GM18499 (cell line): ENCODE data around the gene MALRD1.
"Not testable (repeated sequence)": the region's sequence is repeated elsewhere in the genome, so short reads cannot be mapped to it uniquely, and the experiment has no call there.

ENCODE experiments used
- ATAC-seq: cut with Tn5 transposase; IDR thresholded peaks from one replicate; pipeline ENCODE4 v1.9.1; 2021; ENCODE audit warnings: moderate number of reproducible peaks; ENCODE audit not compliant: insufficient read depth, unreplicated experiment

MALRD1 gene

DNA sequence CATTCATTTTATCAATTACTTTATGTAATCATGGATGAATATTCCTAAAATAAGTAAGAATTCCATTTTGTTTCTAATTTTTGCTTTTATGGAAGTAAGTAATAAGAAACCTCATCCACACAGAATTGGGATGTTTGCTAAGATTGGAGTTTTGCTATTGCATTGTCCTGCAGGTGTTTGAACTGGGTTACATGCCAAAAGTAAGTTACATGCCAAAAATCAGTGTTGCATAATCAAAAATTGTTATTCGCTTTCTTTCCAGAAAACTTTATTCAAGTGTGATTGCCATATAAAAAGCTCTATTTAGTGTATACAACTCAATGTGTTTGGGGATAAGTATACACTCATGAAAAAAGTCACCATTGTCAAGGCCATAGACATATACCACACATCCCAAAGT, 420.9 kb downstream of the MALRD1 start:
- no peak for ATAC-seq

DNA sequence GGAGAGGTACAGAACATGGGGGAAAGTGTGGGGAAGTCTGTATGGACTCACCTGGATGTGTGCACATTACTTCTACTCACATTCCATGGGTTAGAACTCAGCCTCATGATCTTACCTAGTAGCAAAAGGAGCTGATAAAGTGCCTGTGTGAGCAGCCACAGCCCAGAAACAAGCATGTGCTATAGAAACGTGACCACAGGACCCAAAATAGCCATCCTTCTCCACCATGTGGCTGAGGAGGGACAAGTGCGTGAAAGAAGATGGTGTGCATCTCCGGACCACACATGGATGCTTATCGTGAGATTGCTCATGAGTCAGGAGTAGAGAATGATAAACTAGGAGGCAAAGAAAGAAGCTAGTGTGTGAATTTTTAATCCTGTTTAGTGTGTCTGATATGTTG, 431.3 kb downstream of the MALRD1 start:
- no peak for ATAC-seq

DNA sequence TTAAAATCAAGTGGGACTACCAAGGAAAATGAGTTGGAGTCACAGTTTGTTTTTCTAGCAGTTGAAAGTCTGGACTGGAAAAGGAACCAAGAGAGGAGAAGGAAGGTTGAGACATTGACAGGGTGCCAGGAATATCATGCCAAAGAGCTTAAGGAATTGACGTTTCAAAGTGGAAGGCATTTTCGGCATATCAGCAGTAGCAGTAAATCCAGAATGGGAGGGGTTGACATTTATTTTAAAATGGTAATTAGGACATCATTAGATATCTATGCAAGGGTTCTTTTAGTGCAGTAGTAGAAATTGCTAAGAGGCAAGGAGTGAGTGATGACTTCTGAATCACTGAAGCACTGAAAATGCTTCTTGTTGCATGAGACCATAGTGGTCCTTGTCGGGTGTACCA, 431.8 kb downstream of the MALRD1 start:
- ATAC-seq: no peak

DNA sequence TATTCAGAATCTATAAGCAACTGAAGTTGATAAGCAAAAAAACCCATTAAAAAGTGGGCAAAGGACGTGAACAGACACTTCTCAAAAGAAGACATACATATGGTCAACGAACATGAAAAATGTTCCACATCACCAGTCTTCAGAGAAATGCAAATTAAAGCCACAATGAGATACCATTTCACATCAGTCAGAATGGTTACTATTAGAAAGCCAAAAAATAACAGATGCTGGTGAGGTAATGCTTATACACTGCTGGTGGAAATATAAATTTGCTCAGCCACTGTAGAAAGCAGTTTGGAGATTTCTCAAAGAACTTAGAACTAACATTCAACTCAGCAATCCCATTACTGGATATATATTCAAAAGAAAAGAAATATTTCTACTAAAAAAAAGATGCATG, 434.8 kb downstream of the MALRD1 start:
- ATAC-seq: no peak

DNA sequence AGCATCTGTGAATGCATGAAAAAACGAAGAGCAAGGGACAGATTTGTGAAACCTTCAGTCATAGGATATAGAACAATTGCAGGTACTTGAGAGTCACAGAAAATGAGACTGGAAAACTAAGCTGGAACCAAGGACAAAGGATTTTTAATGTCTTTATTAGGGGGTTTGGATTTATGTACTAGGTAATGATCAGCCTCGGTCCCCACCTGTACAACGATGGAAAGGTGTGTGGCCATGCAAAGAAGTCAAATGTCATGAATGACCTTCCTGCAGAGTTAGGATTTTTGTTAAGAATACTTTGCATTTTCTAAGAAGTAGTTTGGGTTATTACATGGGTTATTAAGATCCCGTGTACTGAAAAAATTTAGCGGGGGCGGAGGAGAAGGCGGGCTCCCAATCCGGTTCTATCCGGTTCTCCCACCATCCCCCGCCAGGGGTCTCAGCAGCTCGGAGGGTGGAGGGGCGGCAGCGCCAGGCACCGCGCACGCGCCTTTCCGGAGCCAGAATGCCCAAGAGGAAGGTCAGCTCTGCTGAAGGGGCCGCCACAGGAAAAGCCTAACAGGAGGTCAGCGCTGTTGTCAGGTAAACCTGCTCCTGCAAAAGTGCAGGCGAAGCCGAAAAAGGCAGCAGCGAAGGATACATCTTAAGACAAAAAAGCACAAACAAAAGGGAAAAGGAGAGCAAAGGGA, 440.1 kb downstream of the MALRD1 start:
- no peak for ATAC-seq

DNA sequence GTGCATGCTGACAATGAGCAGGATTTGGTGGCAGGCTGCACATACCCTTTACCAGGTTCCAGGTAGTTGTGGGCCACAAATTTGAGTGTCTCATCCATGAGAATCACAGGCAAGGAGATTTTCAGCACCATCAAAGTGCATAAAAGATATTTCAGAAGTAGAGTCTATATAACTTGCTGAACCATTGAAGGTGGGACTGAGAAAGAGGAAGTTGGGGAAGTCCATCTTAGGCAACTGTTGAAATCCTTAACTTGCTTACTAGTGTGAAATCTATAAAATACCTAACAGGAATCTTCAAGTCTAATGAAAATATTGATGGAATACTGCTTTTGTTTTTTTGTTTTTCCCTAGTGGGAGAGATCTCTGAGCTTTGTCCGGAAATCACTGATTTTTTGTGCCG, 442.6 kb downstream of the MALRD1 start:
- ATAC-seq: no peak

DNA sequence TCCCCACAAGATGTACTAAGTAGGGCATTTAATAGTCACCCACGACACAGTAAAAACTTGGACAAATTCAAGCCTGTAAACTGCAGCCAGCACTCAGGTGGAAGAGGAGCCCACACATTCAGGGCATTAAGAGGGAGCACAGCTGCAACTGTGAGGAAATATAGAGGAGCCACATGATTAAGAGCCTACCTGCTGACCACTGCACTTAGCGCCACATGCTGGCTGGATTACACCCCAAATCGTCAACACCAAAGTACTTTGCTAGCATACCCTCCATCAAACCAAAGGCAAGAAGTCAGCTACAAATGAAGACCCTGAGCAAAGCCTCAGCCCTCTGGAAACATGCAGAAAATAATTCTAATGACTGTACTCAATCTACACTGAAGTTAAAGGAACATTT, 445.3 kb downstream of the MALRD1 start:
- ATAC-seq: no peak

DNA sequence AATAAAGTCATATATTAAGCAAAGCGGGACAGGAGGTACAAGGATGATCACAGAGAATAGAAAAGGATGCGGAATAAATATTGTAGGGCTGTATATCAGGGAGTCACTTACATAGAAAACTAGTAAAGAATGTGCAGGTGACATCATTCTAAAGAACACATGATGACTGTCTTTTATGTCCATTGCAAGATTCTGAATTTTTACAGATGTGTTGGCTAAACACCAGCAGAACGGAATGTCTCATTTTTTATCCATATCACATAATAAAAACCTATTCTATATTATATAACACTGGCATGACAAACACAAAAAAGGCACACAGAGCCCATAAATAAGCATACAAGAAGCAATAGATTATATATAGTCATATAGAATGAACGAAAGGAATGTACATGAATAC, 448.4 kb downstream of the MALRD1 start:
- ATAC-seq: no peak

DNA sequence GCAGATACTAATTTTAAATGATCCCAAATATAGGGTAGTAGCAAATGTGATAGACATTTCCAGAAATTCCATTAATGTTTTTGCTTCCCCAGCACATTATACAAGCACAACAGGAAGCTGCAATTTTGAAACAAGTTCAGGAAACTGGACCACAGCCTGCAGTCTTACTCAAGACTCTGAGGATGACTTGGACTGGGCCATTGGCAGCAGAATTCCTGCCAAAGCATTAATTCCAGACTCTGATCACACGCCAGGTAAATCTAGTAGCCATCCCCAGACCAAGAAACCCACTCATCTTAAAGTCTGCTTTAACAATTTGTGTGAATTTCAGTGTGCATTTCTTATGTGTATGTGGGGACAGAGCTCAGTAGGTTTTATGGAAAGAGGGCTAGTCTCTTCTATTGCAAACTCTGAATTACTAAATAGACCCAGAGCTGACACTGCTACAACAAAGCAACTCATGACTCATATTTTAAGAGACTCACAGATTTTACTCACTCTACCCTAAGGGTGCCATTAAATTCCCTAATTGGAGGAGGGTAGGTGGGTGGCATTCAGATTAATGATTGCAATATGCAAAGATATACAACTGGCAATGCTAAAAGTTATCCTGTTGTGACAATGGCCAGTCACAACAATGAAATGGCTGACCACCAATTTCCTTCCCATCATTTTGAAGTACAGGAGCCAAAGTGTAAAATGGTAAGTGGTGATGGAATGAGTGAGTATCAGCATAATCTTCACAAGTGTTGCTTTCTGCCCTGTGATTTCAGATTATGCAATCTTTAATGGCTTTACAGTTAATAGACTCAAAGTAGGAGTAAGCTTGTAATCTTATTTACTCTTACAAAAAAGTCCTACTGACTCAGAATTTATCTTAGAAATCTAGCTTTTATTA, 450.0 kb downstream of the MALRD1 start:
- ATAC-seq: no peak

DNA sequence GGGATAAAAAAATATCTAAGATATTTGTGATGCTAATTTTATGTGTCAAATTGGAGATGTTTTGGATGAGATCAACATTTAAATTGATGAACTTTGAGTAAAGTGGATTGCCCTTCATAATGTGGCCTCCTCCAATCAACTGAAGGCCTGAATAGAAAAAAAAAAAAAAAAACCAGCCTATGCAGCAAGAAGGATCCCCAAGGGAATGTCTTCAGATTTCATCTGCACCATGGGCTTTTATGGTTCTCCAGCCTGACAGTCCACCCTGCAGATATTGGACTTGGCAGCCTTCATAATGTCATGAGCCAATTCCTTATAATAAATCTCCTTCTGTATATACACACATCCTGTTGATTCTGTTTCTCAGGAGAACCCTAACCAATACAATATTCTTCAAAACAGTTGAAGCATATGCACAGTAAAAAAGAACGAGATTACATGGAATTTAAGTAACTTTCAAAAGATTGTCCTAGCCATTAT, 450.7 kb downstream of the MALRD1 start:
- ATAC-seq: no peak

DNA sequence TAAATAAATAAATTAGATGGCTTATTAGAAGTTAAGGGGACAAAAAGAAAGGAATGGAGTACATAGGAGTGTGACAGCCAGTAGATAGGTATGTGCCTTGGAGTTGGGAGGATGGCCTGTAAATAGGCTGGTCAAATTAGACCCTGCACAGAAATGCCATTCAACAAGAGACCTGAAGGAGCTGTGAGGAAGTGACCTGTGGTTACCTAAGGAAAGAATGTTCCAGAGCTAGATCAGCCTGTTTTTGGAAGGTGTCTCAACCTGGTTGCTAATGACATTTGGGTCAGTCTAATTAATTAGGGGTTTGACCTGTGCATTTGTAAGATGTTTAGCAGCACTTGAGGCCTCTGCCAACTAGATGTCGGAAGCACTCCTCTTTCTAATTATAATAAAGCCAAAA, 452.4 kb downstream of the MALRD1 start:
- no peak for ATAC-seq

DNA sequence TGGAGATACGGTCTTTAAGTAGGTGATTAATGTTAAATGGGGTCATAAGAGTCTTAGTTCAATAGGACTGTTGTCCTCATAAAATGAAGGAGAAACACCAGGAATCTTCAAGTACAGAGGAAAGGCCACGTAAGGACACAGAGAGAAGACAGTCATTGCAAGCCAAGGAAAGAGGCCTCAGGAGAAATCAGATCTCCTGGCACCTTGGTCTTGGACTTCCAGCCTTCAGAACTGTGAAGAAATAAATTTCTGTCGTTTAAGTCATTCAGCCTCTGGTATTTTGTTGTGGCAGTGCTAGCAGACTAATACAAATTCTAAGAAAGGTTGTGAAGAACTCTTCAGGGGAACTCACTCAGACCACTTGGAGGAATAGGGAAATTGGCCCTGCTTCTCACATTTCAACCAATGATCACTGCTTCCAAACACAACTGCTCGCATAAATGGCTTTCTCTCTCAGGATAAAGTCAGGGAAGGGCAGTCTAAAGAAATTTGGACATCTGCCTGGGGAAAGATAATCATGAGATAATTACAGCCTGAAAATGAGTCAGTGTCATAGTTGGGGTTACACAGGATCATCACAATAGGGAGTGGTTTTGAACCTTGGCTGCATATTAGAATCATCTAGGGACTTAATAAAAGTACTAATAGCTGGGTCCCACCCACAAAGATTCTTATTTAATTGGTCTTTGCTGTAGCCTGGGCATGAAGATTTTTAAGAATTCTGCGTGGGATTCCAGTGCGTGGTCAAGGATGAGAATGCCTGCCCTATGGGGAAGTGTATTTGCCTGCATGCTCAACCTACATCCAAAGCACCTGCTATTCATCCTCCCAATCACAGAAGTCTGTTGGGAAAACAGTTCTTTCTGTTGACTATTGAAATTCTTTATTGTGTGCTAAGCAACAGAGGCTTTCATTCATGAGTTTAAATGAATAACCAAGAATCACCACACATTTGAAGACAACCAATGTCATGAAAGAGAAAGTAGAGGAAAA, 457.0 kb downstream of the MALRD1 start:
- ATAC-seq: no peak

DNA sequence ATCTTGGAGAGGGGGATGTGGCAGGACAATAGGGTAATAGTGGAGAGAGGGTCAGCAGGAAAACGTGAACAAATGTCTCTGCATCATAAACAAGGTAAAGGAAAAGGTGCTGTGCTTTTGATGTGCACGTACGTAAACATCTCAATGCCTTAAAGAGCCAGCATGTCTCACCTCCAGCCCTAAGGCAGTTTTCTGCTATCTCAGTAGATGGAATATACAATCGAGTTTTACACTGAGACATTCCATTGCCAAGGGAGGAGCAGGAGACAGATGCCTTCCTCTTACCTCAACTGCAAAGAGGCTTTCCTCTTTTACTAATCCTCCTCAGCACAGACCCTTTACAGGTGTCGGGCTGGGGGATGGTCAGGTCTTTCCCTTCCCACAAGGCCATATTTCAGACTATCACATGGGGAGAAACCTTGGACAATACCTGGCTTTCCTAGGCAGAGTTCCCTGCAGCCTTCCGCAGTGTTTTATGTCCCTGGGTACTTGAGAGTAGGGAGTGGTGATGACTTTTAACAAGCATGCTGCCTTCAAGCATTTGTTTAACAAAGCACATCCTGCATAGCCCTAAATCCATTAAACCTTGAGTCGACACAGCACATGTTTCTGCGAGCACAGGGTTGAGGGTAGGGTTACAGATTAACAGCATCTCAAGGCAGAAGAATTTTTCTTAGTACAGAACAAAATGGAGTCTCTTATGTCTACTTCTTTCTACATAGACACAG, 461.6 kb downstream of the MALRD1 start:
- ATAC-seq: not testable (repeated sequence)

DNA sequence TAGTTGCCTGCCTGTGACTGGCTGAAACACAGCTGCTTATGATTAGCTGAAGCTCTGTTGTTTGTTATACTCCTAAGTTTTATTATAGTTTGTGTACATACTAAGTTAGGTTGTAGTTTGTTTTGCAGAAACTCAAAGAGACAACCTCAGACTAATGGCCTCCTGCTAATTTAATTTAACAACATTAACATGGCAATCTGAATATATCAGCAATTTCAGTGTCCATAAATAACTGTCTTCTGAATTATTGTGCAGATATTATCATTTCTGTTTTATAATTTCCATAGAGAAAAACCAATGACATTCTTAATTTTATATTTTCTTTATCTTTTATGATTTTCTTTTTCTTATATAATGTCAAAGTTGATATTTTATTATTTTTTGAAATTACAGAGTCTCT, 469.5 kb downstream of the MALRD1 start:
- no peak for ATAC-seq

DNA sequence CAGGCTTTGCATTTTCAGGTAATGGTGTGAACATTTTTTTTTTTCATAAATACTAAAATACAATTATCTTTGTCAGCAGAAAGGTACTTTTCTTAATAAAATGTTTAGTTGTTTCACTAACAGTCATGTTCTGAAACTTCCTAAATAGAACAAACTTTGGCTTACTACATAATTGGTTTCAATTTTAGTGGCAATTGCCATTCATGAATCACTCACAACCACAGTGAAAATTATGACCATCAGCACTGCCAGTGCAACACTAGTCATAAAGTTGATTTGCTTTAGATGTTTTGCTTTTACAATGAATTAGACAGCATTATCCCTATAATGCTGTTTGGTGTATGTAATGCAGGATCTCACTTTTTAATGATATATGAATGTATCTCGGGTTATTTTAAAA, 470.0 kb downstream of the MALRD1 start:
- no peak for ATAC-seq

DNA sequence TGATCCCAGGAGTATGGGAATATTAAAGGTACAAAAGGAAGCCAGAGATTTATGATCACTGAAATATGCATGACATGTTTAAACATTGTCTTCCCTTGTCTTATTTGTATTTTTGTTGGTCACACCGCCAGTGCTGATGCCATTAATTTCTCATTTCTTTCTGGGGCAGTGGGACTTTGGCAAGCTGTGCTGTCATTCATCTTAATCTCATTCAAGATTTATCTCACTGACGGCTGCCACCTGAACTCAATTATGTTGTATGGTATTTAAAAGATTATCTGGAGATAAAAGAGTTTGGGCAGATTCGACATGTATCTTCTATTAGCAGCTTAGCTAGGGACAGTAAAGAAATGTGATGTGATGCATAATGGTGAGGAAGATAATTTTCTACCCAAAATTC, 482.7 kb downstream of the MALRD1 start:
- no peak for ATAC-seq

DNA sequence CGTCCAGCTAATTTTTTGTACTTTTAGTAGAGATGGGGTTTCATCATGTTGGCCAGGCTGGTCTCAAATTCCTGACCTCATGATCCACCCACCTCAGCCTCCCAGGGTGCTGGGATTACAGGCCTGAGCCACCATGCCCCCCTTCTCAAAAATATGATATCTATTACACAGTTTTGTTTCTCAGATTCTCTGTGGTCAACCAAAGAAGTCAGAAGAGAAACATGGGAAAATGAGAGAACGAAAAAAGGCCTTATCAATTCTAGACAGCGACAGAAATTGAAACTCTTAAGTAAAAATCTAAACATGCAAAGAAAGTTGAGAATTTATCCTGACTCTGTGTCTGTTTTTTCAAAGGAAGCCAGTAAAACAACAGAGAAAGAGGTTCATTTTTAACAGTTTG, 483.8 kb downstream of the MALRD1 start:
- ATAC-seq: no peak

DNA sequence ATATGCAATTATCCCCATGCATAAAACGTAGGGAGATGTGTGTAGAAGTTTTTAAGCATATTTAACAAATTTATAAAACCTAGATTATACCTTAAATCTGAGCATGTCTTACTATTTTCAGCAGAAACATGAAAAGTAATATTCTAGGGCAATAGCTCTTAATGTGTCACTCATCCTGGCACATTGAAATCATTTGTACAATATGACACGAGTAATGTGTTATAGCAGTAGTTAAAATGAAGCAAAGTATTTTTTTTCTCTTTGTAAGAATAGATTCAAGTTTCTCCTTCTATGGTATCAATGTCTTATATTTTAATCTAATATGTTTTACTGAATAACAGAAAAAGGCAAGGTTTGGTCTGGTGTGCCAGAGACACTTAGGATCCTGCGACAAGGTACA, 492.7 kb downstream of the MALRD1 start:
- ATAC-seq: no peak

DNA sequence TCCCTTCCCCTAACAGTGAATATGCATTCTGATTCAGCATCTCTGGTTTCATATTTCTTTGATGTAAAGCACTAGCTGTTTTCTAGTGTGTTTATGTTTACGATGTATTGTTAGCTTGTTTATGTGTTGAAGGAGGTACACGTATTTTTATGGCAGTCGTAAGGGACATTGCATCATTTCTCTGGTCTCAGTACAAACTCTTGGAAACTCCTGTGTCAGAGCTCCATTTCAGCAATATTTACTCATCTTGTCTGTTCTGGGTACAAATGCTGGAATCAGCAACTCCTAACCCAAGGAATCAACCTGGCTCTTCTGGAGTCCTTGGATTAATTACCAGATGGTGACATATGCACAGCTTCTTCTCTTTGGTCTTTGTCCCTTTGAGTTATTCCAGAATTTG, 497.6 kb downstream of the MALRD1 start:
- ATAC-seq: no peak

DNA sequence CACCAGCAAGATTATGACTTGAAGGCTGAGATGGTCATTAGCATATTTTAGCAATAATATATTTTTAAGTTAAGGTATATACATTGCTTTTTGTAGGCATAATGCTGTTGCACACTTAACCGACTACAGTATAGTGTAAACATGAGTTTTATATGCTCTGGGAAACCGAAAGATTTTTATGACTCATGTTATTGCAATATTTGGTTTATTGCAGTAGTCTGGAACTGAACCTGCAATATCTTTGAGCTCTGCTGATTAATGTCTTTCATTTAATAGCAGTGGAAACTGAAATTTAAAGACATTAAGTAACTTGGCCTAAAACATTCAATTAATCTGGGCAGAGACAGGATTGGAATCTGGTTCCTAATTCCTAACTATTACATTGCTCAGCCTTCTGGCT, 500.9 kb downstream of the MALRD1 start:
- ATAC-seq: no peak
